HEK293 (cell line): ENCODE data around the gene DMWD.

Source experiments
- CTCF ChIA-PET: fragments of 350-600 bp; formaldehyde crosslinking; extraction: SDS; loops from one replicate; lab custom pipeline; 2021; ENCODE audit warnings: antibody characterized with exemption; lab: Yijun Ruan, JAX
- POLR2A ChIA-PET: fragments of 300-600 bp; formaldehyde crosslinking; extraction: SDS; loops from one replicate; lab custom pipeline; 2020; ENCODE audit warnings: antibody characterized with exemption, inconsistent platforms; lab: Yijun Ruan, JAX
- H3K27ac ChIP-seq: fragments of 200-500 bp; sonication (Bioruptor generic); 2 replicates; pipeline ENCODE4 v1.5.1; 2014; ENCODE audit warnings: low read depth, low read length, control low read depth, inconsistent platforms; ENCODE audit errors: extremely low read depth
- H3K36me3 ChIP-seq, 2 experiments: fragments of 200-500 bp in 1 of 2; sonication (Bioruptor generic) in 1 of 2; 1 replicate in 1 of 2; 2 replicates in 1 of 2; pipeline ENCODE4 v1.5.1; 2014 to 2017; ENCODE audit warnings: inconsistent platforms in 2 of 2, low read length in 2 of 2; ENCODE audit not compliant: control insufficient read depth in 2 of 2, insufficient read depth in 1 of 2
- H3K4me1 ChIP-seq: fragments of 200-500 bp; sonication (Bioruptor generic); 2 replicates; pipeline ENCODE4 v1.5.1; 2014; ENCODE audit warnings: mild to moderate bottlenecking, low read length, inconsistent platforms; ENCODE audit not compliant: control insufficient read depth, insufficient read depth
- H3K4me3 ChIP-seq: 2 replicates; pipeline ENCODE4 v1.5.1; 2011; ENCODE audit warnings: low read depth, mild to moderate bottlenecking, control low read depth, low read length, moderate library complexity
- H3K9me3 ChIP-seq: fragments of 200-500 bp; sonication (Bioruptor generic); 2 replicates; pipeline ENCODE4 v1.5.1; 2014; ENCODE audit warnings: low read depth, low read length, inconsistent platforms; ENCODE audit not compliant: control insufficient read depth, insufficient read depth
- HOXD13 ChIP-seq: sonication (generic); formaldehyde crosslinking; IDR thresholded peaks from 2 replicates; pipeline ENCODE4 v1.8.0; 2022; ENCODE audit warnings: missing genetic modification reagents, borderline replicate concordance
- SP7 ChIP-seq: fragments of 450-650 bp; formaldehyde crosslinking; IDR thresholded peaks from 2 replicates; pipeline ENCODE4 v1.5.1; 2016; ENCODE audit warnings: missing biosample characterization, missing genetic modification characterization
- ZNF169 ChIP-seq: fragments of 450-650 bp; formaldehyde crosslinking; IDR thresholded peaks from 2 replicates; pipeline ENCODE4 v1.5.1; 2016; ENCODE audit warnings: missing biosample characterization, missing genetic modification characterization
- ZNF335 ChIP-seq: fragments of 450-650 bp; formaldehyde crosslinking; conservative IDR thresholded peaks from 2 replicates; pipeline ENCODE4 v1.5.1; 2016; ENCODE audit warnings: missing biosample characterization, missing genetic modification characterization
- ZNF423 ChIP-seq: fragments of 450-650 bp; formaldehyde crosslinking; IDR thresholded peaks from 2 replicates; pipeline ENCODE4 v1.5.1; 2016; ENCODE audit warnings: missing biosample characterization, missing genetic modification characterization
- ZNF501 ChIP-seq: fragments of 450-650 bp; formaldehyde crosslinking; IDR thresholded peaks from 2 replicates; pipeline ENCODE4 v1.5.1; 2016; ENCODE audit warnings: missing biosample characterization, missing genetic modification characterization
- ZNF510 ChIP-seq: fragments of 450-650 bp; formaldehyde crosslinking; IDR thresholded peaks from 2 replicates; pipeline ENCODE4 v1.5.1; 2018; ENCODE audit warnings: mild to moderate bottlenecking, missing genetic modification characterization, missing biosample characterization; ENCODE audit not compliant: insufficient replicate concordance
- ZNF514 ChIP-seq: fragments of 450-650 bp; formaldehyde crosslinking; IDR thresholded peaks from 2 replicates; pipeline ENCODE4 v1.5.1; 2016; ENCODE audit warnings: missing biosample characterization, missing genetic modification characterization
- ZNF585B ChIP-seq: fragments of 450-650 bp; formaldehyde crosslinking; IDR thresholded peaks from 2 replicates; pipeline ENCODE4 v1.5.1; 2016; ENCODE audit warnings: missing biosample characterization, missing genetic modification characterization
- ZSCAN16 ChIP-seq: fragments of 450-650 bp; formaldehyde crosslinking; IDR thresholded peaks from 2 replicates; pipeline ENCODE4 v1.5.1; 2016; ENCODE audit warnings: missing biosample characterization, missing genetic modification characterization
- ZSCAN30 ChIP-seq: fragments of 450-650 bp; IDR thresholded peaks from 2 replicates; pipeline ENCODE4 v1.5.1; 2018; ENCODE audit warnings: missing biosample characterization, mild to moderate bottlenecking, missing genetic modification characterization, moderate library complexity
- ZXDB ChIP-seq: fragments of 450-650 bp; formaldehyde crosslinking; IDR thresholded peaks from 2 replicates; pipeline ENCODE4 v1.5.1; 2016; ENCODE audit warnings: missing biosample characterization, missing genetic modification characterization
- TF ChIP-seq, protein P1 (sequence below): fragments of 450-650 bp; formaldehyde crosslinking; IDR thresholded peaks from 2 replicates; pipeline ENCODE4 v1.5.1; 2016; ENCODE audit warnings: missing biosample characterization, missing genetic modification characterization
- TF ChIP-seq, protein P2 (sequence below): fragments of 450-650 bp; formaldehyde crosslinking; IDR thresholded peaks from 2 replicates; pipeline ENCODE4 v1.5.1; 2016; ENCODE audit warnings: missing biosample characterization, missing genetic modification characterization
- TF ChIP-seq, protein P3 (sequence below): fragments of 450-650 bp; IDR thresholded peaks from 2 replicates; pipeline ENCODE4 v1.5.1; 2018; ENCODE audit warnings: missing biosample characterization, mild to moderate bottlenecking, missing genetic modification characterization
- TF ChIP-seq, protein P4 (sequence below): fragments of 450-650 bp; formaldehyde crosslinking; IDR thresholded peaks from 2 replicates; pipeline ENCODE4; 2016; ENCODE audit warnings: missing biosample characterization, missing genetic modification characterization
- TF ChIP-seq, protein P5 (sequence below): fragments of 450-650 bp; formaldehyde crosslinking; IDR thresholded peaks from 2 replicates; pipeline ENCODE4 v1.5.1; 2016; ENCODE audit warnings: missing biosample characterization, missing genetic modification characterization, low read depth
- TF ChIP-seq, protein P6 (sequence below): fragments of 450-650 bp; formaldehyde crosslinking; IDR thresholded peaks from 2 replicates; pipeline ENCODE4 v1.5.1; 2016; ENCODE audit warnings: missing biosample characterization, missing genetic modification characterization

The DMWD gene

DNA sequence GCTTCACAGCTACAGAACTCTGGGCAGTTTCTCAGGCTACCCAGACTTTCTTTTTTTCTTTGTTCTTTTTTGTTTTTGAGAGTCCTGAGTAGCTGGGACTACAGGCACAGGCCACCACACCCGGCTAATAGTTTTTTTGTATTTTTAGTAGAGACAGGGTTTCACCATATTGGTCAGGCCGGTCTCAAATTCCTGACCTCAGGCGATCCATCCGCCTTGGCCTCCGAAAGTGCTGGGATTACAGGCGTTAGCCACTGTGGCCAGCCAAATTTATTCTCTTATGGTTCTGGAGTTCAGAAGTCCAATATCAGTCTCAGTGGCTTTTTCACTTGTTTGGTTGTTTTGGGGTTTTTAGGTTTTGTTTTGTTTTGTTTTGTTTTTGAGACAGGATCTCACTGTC is 47.0 kb downstream of the DMWD start:
- no peaks in the 10 kb centered on the region for H3K4me1 ChIP-seq
- no peak overlapping the region for H3K27ac ChIP-seq
- CTCF ChIA-PET: interaction anchor here (1.2 kb wide), 1 partner anchor 52 kb away, joined by 3 read pairs; no protein-coding TSS in a partner anchor
- POLR2A ChIA-PET: interaction anchor here (1.5 kb wide), 1 partner anchor 24 kb away, joined by 4 read pairs; the partner anchor contains the start of gene SIX5
- H3K4me3 ChIP-seq: no peak overlapping the region
- TF ChIP-seq ZSCAN16 (tag by site-specific recombination) (no peak), ZNF169 (tag by site-specific recombination) (no peak), ZNF335 (tag by site-specific recombination) (no peak), ZNF585B (tag by site-specific recombination) (no peak), ZNF514 (no peak), HOXD13 (no peak), SP7 (no peak), ZSCAN30 (tag by site-specific recombination) (no peak)
- TF ChIP-seq, protein P1, sequence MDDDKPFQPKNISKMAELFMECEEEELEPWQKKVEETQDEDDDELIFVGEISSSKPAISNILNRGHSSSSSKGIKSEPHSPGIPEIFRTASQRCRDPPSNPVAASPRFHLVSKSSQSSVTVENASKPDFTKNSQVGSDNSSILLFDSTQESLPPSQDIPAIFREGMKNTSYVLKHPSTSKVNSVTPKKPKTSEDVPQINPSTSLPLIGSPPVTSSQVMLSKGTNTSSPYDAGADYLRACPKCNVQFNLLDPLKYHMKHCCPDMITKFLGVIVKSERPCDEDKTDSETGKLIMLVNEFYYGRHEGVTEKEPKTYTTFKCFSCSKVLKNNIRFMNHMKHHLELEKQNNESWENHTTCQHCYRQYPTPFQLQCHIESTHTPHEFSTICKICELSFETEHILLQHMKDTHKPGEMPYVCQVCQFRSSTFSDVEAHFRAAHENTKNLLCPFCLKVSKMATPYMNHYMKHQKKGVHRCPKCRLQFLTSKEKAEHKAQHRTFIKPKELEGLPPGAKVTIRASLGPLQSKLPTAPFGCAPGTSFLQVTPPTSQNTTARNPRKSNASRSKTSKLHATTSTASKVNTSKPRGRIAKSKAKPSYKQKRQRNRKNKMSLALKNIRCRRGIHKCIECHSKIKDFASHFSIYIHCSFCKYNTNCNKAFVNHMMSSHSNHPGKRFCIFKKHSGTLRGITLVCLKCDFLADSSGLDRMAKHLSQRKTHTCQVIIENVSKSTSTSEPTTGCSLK (tag by site-specific recombination): no peak
- TF ChIP-seq, protein P2, sequence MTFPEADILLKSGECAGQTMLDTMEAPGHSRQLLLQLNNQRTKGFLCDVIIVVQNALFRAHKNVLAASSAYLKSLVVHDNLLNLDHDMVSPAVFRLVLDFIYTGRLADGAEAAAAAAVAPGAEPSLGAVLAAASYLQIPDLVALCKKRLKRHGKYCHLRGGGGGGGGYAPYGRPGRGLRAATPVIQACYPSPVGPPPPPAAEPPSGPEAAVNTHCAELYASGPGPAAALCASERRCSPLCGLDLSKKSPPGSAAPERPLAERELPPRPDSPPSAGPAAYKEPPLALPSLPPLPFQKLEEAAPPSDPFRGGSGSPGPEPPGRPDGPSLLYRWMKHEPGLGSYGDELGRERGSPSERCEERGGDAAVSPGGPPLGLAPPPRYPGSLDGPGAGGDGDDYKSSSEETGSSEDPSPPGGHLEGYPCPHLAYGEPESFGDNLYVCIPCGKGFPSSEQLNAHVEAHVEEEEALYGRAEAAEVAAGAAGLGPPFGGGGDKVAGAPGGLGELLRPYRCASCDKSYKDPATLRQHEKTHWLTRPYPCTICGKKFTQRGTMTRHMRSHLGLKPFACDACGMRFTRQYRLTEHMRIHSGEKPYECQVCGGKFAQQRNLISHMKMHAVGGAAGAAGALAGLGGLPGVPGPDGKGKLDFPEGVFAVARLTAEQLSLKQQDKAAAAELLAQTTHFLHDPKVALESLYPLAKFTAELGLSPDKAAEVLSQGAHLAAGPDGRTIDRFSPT (tag by site-specific recombination): no peak
- TF ChIP-seq, protein P3, sequence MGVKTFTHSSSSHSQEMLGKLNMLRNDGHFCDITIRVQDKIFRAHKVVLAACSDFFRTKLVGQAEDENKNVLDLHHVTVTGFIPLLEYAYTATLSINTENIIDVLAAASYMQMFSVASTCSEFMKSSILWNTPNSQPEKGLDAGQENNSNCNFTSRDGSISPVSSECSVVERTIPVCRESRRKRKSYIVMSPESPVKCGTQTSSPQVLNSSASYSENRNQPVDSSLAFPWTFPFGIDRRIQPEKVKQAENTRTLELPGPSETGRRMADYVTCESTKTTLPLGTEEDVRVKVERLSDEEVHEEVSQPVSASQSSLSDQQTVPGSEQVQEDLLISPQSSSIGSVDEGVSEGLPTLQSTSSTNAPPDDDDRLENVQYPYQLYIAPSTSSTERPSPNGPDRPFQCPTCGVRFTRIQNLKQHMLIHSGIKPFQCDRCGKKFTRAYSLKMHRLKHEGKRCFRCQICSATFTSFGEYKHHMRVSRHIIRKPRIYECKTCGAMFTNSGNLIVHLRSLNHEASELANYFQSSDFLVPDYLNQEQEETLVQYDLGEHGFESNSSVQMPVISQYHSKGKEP (tag by site-specific recombination): no peak
- H3K36me3 ChIP-seq: no peaks in the 10 kb centered on the region
- no peaks in the 10 kb centered on the region for H3K9me3 ChIP-seq

DNA sequence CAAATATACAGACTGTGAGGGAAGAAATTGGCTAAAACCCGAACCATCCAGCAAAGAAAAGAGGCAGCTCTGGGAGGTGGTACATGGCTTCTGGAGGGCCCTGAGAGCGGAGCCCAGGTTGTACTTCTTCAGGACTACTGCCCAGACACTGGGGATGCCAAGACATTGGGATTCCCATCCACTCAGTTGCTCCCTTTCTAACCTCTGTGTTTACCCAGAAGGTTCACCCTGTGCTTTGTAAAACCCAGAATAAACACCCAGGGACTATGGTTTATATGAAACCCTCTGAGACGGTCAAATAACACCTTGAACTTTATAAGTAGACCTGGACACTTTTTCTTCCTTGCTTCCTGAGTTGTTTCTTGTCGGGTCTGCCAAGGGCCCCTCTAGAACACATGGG is 49.7 kb downstream of the DMWD start:
- no peak overlapping the region for H3K4me3 ChIP-seq
- CTCF ChIA-PET: interaction anchor here (0.7 kb wide), 2 partner anchors 26 to 274 kb away, joined by 3 read pairs; no protein-coding TSS in a partner anchor
- TF ChIP-seq ZNF510 (tag by site-specific recombination) (no peak), ZNF423 (tag by site-specific recombination) (no peak), ZXDB (tag by site-specific recombination) (no peak), ZNF501 (tag by site-specific recombination) (no peak)
- TF ChIP-seq, protein P4, sequence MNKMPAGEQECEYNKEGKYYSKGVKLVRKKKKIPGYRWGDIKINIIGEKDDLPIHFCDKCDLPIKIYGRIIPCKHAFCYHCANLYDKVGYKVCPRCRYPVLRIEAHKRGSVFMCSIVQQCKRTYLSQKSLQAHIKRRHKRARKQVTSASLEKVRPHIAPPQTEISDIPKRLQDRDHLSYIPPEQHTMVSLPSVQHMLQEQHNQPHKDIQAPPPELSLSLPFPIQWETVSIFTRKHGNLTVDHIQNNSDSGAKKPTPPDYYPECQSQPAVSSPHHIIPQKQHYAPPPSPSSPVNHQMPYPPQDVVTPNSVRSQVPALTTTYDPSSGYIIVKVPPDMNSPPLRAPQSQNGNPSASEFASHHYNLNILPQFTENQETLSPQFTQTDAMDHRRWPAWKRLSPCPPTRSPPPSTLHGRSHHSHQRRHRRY (tag by site-specific recombination): no peak
- TF ChIP-seq, protein P5, sequence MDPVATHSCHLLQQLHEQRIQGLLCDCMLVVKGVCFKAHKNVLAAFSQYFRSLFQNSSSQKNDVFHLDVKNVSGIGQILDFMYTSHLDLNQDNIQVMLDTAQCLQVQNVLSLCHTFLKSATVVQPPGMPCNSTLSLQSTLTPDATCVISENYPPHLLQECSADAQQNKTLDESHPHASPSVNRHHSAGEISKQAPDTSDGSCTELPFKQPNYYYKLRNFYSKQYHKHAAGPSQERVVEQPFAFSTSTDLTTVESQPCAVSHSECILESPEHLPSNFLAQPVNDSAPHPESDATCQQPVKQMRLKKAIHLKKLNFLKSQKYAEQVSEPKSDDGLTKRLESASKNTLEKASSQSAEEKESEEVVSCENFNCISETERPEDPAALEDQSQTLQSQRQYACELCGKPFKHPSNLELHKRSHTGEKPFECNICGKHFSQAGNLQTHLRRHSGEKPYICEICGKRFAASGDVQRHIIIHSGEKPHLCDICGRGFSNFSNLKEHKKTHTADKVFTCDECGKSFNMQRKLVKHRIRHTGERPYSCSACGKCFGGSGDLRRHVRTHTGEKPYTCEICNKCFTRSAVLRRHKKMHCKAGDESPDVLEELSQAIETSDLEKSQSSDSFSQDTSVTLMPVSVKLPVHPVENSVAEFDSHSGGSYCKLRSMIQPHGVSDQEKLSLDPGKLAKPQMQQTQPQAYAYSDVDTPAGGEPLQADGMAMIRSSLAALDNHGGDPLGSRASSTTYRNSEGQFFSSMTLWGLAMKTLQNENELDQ (tag by site-specific recombination): no peak
- TF ChIP-seq, protein P6, sequence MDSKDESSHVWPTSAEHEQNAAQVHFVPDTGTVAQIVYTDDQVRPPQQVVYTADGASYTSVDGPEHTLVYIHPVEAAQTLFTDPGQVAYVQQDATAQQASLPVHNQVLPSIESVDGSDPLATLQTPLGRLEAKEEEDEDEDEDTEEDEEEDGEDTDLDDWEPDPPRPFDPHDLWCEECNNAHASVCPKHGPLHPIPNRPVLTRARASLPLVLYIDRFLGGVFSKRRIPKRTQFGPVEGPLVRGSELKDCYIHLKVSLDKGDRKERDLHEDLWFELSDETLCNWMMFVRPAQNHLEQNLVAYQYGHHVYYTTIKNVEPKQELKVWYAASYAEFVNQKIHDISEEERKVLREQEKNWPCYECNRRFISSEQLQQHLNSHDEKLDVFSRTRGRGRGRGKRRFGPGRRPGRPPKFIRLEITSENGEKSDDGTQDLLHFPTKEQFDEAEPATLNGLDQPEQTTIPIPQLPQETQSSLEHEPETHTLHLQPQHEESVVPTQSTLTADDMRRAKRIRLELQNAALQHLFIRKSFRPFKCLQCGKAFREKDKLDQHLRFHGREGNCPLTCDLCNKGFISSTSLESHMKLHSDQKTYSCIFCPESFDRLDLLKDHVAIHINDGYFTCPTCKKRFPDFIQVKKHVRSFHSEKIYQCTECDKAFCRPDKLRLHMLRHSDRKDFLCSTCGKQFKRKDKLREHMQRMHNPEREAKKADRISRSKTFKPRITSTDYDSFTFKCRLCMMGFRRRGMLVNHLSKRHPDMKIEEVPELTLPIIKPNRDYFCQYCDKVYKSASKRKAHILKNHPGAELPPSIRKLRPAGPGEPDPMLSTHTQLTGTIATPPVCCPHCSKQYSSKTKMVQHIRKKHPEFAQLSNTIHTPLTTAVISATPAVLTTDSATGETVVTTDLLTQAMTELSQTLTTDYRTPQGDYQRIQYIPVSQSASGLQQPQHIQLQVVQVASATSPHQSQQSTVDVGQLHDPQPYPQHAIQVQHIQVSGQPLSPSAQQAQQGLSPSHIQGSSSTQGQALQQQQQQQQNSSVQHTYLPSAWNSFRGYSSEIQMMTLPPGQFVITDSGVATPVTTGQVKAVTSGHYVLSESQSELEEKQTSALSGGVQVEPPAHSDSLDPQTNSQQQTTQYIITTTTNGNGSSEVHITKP: no peak
- TF ChIP-seq, all 188 proteins: peak for 0
- H3K4me1 ChIP-seq: no peaks in the 10 kb centered on the region
- H3K9me3 ChIP-seq: no peaks in the 10 kb centered on the region
- no peak overlapping the region for H3K27ac ChIP-seq
- POLR2A ChIA-PET: interaction anchor here (1.2 kb wide), 1 partner anchor 26 kb away, joined by 5 read pairs; no protein-coding TSS in a partner anchor
- no peaks in the 10 kb centered on the region for H3K36me3 ChIP-seq
